K562 (cell line): ENCODE results near the gene ADSS1. TPM values are rescaled to one million over a fixed set of nuclear protein-coding genes. Genes with fewer than 3 reads are reported as not detected.
A peak's percentile ranks its signal among the peaks of the same experiment; 100 is the strongest.

Experiments used
- ATAC-seq: fragments of 200-7000 bp; cut with Tn5 transposase; 3 replicates; pipeline ENCODE4 v1.9.1; 2020; ENCODE audit warnings: moderate library complexity
- BruUV-seq: library from RNA; stranded (reverse); fragments of 400-500 nt; replicated peaks from 2 replicates; lab custom pipeline; 2021; lab: Mats Ljungman, UMichigan
- CTCF ChIA-PET: fragments of 300-600 bp; formaldehyde crosslinking; extraction: SDS; loops from one replicate; lab custom pipeline; 2021; ENCODE audit warnings: low intra/inter-chr PET ratio; lab: Yijun Ruan, JAX
- POLR2A ChIA-PET: fragments of 300-600, 350-650 bp; sonication (Branson Sonifier 250); formaldehyde crosslinking; extraction: SDS; loops from one replicate; lab custom pipeline; 2021; ENCODE audit warnings: antibody characterized with exemption, inconsistent platforms; lab: Yijun Ruan, JAX
- DNase-seq, 4 experiments: peaks; one replicate each; pipeline versions ENCODE4 v3.0.0 to v3.0.0-alpha.2; 2011 to 2018; ENCODE audit warnings: low spot score in 3 of 4, mixed read lengths in 3 of 4; ENCODE audit errors: extremely low read depth in 1 of 4
- FAIRE-seq: peaks from 2 replicates; lab custom pipeline; 2011; peaks lifted over from hg19 to GRCh38; lab: Jason Lieb, UNC
- H2AFZ ChIP-seq: 2 replicates; pipeline ENCODE4 v1.6.0; 2011; ENCODE audit warnings: low read depth, low read length, control low read depth, inconsistent platforms
- H3K27ac ChIP-seq: fragments of 200-600 bp; 3 replicates; pipeline ENCODE4 v1.8.0; 2011; ENCODE audit warnings: low read depth, mild to moderate bottlenecking, control low read depth, inconsistent platforms, low read length, moderate library complexity, mixed read lengths; ENCODE audit errors: extremely low read depth
- H3K27me3 ChIP-seq, 2 experiments: fragments of 300-600 bp in 1 of 2; 2 replicates in 1 of 2; 3 replicates in 1 of 2; pipeline versions ENCODE4 v1.6.0 to v1.8.0; 2011; ENCODE audit warnings: inconsistent platforms in 2 of 2, low read length in 2 of 2, mild to moderate bottlenecking in 1 of 2, mixed read lengths in 1 of 2, moderate library complexity in 1 of 2; ENCODE audit not compliant: control insufficient read depth in 2 of 2, insufficient read depth in 2 of 2
- H3K36me3 ChIP-seq: fragments of 300-600 bp; 3 replicates; pipeline ENCODE4 v1.8.0; 2011; ENCODE audit warnings: mild to moderate bottlenecking, low read length, inconsistent platforms; ENCODE audit not compliant: control insufficient read depth, insufficient read depth
- H3K4me1 ChIP-seq, 2 experiments: fragments of 200-600 bp in 1 of 2; replicated peaks in 1 of 2; 2 replicates in 1 of 2; 3 replicates in 1 of 2; pipeline versions ENCODE4 v1.5.1 to v1.8.0; 2011; ENCODE audit warnings: inconsistent platforms in 2 of 2, low read length in 2 of 2, mild to moderate bottlenecking in 1 of 2, mixed read lengths in 1 of 2, moderate library complexity in 1 of 2; ENCODE audit not compliant: control insufficient read depth in 2 of 2, insufficient read depth in 2 of 2
- H3K4me2 ChIP-seq: 2 replicates; pipeline ENCODE4 v1.6.1; 2011; ENCODE audit warnings: low read length, control low read depth, inconsistent platforms, mixed read lengths; ENCODE audit not compliant: insufficient read depth
- H3K4me3 ChIP-seq: fragments of 200-600 bp; sonication (generic), shearing (Covaris generic); 2 replicates; pipeline ENCODE4 v1.5.1; 2016; ENCODE audit warnings: control low read depth, inconsistent platforms
- H3K79me2 ChIP-seq: fragments of 200-600 bp; 3 replicates; pipeline ENCODE4 v1.8.0; 2011; ENCODE audit warnings: low read length, inconsistent platforms; ENCODE audit not compliant: control insufficient read depth, insufficient read depth
- H3K9ac ChIP-seq, 2 experiments: 2 replicates each; pipeline versions ENCODE4 v1.6.0 to v1.6.1; 2011; ENCODE audit warnings: low read depth in 2 of 2, low read length in 2 of 2, control low read depth in 1 of 2, inconsistent platforms in 1 of 2, mild to moderate bottlenecking in 1 of 2, mixed read lengths in 1 of 2; ENCODE audit not compliant: insufficient read depth in 1 of 2
- H3K9me1 ChIP-seq: one replicate; pipeline ENCODE4 v1.6.0; 2011; ENCODE audit warnings: inconsistent platforms, mild to moderate bottlenecking, low read length, moderate library complexity; ENCODE audit not compliant: control insufficient read depth, insufficient read depth
- H3K9me3 ChIP-seq: replicated peaks from 2 replicates; pipeline ENCODE4 v1.5.1; 2011; ENCODE audit warnings: low read depth, low read length, inconsistent platforms; ENCODE audit not compliant: control insufficient read depth, insufficient read depth
- H4K20me1 ChIP-seq: replicated peaks from 2 replicates; pipeline ENCODE4 v1.6.1; 2011; ENCODE audit warnings: low read length, inconsistent platforms, mixed read lengths; ENCODE audit not compliant: control insufficient read depth, insufficient read depth
- BMI1 ChIP-seq: fragments of 150-350 bp; IDR thresholded peaks from 2 replicates; pipeline ENCODE4 v1.6.1; 2014; ENCODE audit warnings: low read length
- FOXP4 ChIP-seq: sonication (generic); formaldehyde crosslinking; IDR thresholded peaks from 2 replicates; pipeline ENCODE4 v1.8.0; 2022; ENCODE audit warnings: mild to moderate bottlenecking, missing genetic modification reagents, borderline replicate concordance
- NEUROD1 ChIP-seq: fragments of 150-350 bp; IDR thresholded peaks from 2 replicates; pipeline ENCODE4 v1.6.1; 2014; ENCODE audit warnings: borderline replicate concordance, low read length, low read depth; ENCODE audit not compliant: partially characterized antibody
- POLR3G ChIP-seq: IDR thresholded peaks from 2 replicates; pipeline ENCODE4 v1.6.1; 2011; ENCODE audit not compliant: insufficient read length, insufficient replicate concordance; ENCODE audit errors: extremely low read depth
- RB1 ChIP-seq: fragments of 450-650 bp; IDR thresholded peaks from 2 replicates; pipeline ENCODE4 v1.6.1; 2017; ENCODE audit warnings: low read depth, mild to moderate bottlenecking
- SREBF2 ChIP-seq: sonication (generic); formaldehyde crosslinking; IDR thresholded peaks from 2 replicates; pipeline ENCODE4 v1.4.0; 2020; ENCODE audit warnings: mild to moderate bottlenecking, missing genetic modification reagents
- ZNF589 ChIP-seq: fragments of 200-800 bp; sonication (Bioruptor generic); IDR thresholded peaks from 2 replicates; pipeline ENCODE4 v1.6.1; 2016; ENCODE audit warnings: low read depth, missing genetic modification characterization, missing compliant biosample characterization
- WGBS: fragments of 100-300 bp; shearing (Covaris generic); methylation state at CpG from one replicate; pipeline ENCODE4 v1.1.6; 2016; ENCODE audit warnings: low coverage, mixed read lengths; ENCODE audit not compliant: insufficient coverage; ENCODE audit errors: missing lambda C conversion rate; 5-methylcytosine and 5-hydroxymethylcytosine counted together
- in situ Hi-C: fragments of 300-500 bp; cut with MboI; formaldehyde crosslinking; loops from 4 replicates; pipeline ENCODE4 v1.15.0; 2018; ENCODE audit warnings: inconsistent platforms, mixed read lengths
- intact Hi-C: fragments of 100-400 bp; cut with micrococcal nuclease; formaldehyde crosslinking; loops from 2 replicates; pipeline ENCODE4 v1.14.2; 2022
- polyA plus RNA-seq, 8 experiments: library from polyadenylated mRNA; depleted of rRNA in 4 of 8; stranded (reverse) in 5 of 8; unstranded in 3 of 8; fragments of >200 nt; fragmentation: Nextera tagmentation in 2 of 8; fragmentation: Illumina TruSeq in 1 of 8; extraction: Ambion mirVana in 2 of 8; extraction: Trizol in 1 of 8; gene quantifications; 2 replicates each; pipeline versions ENCODE4 v1.2.1 to v1.2.3, GENCODE V29; 2011 to 2014; ENCODE audit warnings: inconsistent platforms in 1 of 8, missing spikeins in 1 of 8
- total RNA-seq, 7 experiments: library from RNA; depleted of rRNA in 6 of 7; stranded (reverse); fragments of >200 nt in 6 of 7; fragmentation: Illumina TruSeq in 2 of 7; extraction: Trizol in 2 of 7; gene quantifications; 2 replicates each; pipeline versions ENCODE4 v1.2.1 to v1.2.3, GENCODE V29; 2011 to 2021; ENCODE audit warnings: low replicate concordance in 1 of 7
- TF ChIP-seq, protein P1 (sequence below): fragments of 200-600 bp; sonication (generic); IDR thresholded peaks from one replicate; pipeline ENCODE4 v1.6.1; 2012; ENCODE audit warnings: mild to moderate bottlenecking, low read depth, low read length, inconsistent platforms

ADSS1 gene
- total and polyA plus RNA-seq, 9 of the 15 experiments (the other 6 are each of a cell fraction or from before 2014, with no cell fraction given): 0.53 to 5.9 (median 3.9) TPM

DNA sequence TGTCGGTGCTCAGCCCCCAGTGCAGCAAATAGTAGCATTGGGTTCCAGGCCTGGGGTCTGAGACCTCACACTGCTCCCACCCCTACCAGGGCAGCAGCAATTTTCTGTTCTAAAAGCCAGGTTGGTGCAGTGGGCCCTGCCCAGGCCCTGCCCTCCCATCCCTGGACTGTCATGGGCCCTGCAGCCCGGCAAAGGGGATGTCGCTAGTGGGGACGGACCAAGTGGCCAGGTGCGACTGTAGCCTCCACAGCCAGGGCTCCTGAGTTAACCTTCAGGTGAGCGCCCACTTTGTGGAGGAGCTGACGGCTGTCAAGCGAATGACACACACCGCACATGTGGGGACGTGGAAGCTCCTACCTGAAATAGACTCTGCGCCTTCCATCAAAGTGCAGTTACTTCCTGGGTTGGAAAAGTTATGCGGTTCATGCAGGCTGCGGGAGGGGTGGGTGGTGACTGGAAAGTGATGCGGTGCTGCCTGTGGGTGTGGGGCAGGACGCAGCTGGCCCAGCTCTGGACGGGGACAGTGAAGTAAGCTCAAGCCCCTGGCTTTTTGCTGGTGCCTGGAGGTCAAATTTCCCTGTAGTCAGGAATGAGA is 33.1 kb upstream of the ADSS1 start:
- Histone ChIP-seq H2AFZ (no peak overlapping the region), H3K27ac (no peak overlapping the region), H3K9ac (peak overlapping the region in 1 of 2 experiments; percentile 91; a peak in 2 of 4 replicates), H3K79me2 (peaks cover 31% of the 10 kb centered on the region), H3K27me3 (no peaks in the 10 kb centered on the region), H4K20me1 (no peaks in the 10 kb centered on the region; the same call in 1 of the 2 replicates), H3K4me3 (no peak overlapping the region), H3K4me1 (peaks cover 5 to 89% of the 10 kb centered on the region in 2 experiments; a peak in 4 of 5 replicates), H3K36me3 (peaks cover 26% of the 10 kb centered on the region; the same call in 2 of the 3 replicates), H3K9me1 (no peaks in the 10 kb centered on the region), H3K9me3 (no peaks in the 10 kb centered on the region), H3K4me2 (peak overlapping the region; percentile 66; the same call in 1 of the 2 replicates)
- DNase-seq (no peak), ATAC-seq (no peak), FAIRE-seq (no peak)
- CTCF ChIA-PET: no interaction called here
- intact Hi-C loops (no loop called here), in situ Hi-C loops (no loop called here)
- TSS peak; percentile 48 for BruUV-seq
- POLR2A ChIA-PET: interaction anchor here (0.6 kb wide), 1 partner anchor 1296 kb away, joined by 3 read pairs; no protein-coding TSS in a partner anchor
- WGBS: 76% methylated on average over 10 of the region's 16 CpGs
- TF ChIP-seq FOXP4 (CRISPR knock-in tag) (no peak), POLR3G (no peak), BMI1 (no peak), NEUROD1 (no peak), SREBF2 (CRISPR knock-in tag) (no peak), RB1 (no peak), ZNF589 (no peak)
- TF ChIP-seq, protein P1, sequence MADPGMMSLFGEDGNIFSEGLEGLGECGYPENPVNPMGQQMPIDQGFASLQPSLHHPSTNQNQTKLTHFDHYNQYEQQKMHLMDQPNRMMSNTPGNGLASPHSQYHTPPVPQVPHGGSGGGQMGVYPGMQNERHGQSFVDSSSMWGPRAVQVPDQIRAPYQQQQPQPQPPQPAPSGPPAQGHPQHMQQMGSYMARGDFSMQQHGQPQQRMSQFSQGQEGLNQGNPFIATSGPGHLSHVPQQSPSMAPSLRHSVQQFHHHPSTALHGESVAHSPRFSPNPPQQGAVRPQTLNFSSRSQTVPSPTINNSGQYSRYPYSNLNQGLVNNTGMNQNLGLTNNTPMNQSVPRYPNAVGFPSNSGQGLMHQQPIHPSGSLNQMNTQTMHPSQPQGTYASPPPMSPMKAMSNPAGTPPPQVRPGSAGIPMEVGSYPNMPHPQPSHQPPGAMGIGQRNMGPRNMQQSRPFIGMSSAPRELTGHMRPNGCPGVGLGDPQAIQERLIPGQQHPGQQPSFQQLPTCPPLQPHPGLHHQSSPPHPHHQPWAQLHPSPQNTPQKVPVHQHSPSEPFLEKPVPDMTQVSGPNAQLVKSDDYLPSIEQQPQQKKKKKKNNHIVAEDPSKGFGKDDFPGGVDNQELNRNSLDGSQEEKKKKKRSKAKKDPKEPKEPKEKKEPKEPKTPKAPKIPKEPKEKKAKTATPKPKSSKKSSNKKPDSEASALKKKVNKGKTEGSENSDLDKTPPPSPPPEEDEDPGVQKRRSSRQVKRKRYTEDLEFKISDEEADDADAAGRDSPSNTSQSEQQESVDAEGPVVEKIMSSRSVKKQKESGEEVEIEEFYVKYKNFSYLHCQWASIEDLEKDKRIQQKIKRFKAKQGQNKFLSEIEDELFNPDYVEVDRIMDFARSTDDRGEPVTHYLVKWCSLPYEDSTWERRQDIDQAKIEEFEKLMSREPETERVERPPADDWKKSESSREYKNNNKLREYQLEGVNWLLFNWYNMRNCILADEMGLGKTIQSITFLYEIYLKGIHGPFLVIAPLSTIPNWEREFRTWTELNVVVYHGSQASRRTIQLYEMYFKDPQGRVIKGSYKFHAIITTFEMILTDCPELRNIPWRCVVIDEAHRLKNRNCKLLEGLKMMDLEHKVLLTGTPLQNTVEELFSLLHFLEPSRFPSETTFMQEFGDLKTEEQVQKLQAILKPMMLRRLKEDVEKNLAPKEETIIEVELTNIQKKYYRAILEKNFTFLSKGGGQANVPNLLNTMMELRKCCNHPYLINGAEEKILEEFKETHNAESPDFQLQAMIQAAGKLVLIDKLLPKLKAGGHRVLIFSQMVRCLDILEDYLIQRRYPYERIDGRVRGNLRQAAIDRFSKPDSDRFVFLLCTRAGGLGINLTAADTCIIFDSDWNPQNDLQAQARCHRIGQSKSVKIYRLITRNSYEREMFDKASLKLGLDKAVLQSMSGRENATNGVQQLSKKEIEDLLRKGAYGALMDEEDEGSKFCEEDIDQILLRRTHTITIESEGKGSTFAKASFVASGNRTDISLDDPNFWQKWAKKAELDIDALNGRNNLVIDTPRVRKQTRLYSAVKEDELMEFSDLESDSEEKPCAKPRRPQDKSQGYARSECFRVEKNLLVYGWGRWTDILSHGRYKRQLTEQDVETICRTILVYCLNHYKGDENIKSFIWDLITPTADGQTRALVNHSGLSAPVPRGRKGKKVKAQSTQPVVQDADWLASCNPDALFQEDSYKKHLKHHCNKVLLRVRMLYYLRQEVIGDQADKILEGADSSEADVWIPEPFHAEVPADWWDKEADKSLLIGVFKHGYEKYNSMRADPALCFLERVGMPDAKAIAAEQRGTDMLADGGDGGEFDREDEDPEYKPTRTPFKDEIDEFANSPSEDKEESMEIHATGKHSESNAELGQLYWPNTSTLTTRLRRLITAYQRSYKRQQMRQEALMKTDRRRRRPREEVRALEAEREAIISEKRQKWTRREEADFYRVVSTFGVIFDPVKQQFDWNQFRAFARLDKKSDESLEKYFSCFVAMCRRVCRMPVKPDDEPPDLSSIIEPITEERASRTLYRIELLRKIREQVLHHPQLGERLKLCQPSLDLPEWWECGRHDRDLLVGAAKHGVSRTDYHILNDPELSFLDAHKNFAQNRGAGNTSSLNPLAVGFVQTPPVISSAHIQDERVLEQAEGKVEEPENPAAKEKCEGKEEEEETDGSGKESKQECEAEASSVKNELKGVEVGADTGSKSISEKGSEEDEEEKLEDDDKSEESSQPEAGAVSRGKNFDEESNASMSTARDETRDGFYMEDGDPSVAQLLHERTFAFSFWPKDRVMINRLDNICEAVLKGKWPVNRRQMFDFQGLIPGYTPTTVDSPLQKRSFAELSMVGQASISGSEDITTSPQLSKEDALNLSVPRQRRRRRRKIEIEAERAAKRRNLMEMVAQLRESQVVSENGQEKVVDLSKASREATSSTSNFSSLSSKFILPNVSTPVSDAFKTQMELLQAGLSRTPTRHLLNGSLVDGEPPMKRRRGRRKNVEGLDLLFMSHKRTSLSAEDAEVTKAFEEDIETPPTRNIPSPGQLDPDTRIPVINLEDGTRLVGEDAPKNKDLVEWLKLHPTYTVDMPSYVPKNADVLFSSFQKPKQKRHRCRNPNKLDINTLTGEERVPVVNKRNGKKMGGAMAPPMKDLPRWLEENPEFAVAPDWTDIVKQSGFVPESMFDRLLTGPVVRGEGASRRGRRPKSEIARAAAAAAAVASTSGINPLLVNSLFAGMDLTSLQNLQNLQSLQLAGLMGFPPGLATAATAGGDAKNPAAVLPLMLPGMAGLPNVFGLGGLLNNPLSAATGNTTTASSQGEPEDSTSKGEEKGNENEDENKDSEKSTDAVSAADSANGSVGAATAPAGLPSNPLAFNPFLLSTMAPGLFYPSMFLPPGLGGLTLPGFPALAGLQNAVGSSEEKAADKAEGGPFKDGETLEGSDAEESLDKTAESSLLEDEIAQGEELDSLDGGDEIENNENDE: no peak
